Naive thymus-derived CD4-positive, alpha-beta T cell (primary cell): ENCODE data around the gene PTN. TPM values are rescaled to one million over a fixed set of nuclear protein-coding genes. Genes with fewer than 3 reads are reported as not detected.

Experiments used
- ATAC-seq: fragments of 150-1000 bp; cut with Tn5 transposase; 2 replicates; pipeline ENCODE4 v1.10.0; 2021; ENCODE audit warnings: mild to moderate bottlenecking, moderate library complexity
- CTCF ChIA-PET: fragments of 350-600 bp; sonication (Branson Sonifier 250); formaldehyde crosslinking; loops from one replicate; lab custom pipeline; 2021; ENCODE audit warnings: antibody characterized with exemption; lab: Charles Lee
- POLR2A ChIA-PET: fragments of 350-600 bp; sonication (Branson Sonifier 250); formaldehyde crosslinking; loops from one replicate; lab custom pipeline; 2021; ENCODE audit warnings: antibody characterized with exemption, inconsistent platforms; lab: Charles Lee
- DNase-seq, 9 donors: peaks; one replicate each; pipeline versions ENCODE4 v3.0.0 to v3.0.0-alpha.2; 2020 to 2022; ENCODE audit warnings: mixed read lengths in 1 of 9
- H3K27ac ChIP-seq: one replicate; pipeline ENCODE4 v1.7.0; 2013; ENCODE audit warnings: mild to moderate bottlenecking, low read depth, low read length, moderate library complexity
- H3K27me3 ChIP-seq, 2 donors: one replicate each; pipeline ENCODE4 v1.7.0; 2013; ENCODE audit warnings: low read length in 2 of 2, mild to moderate bottlenecking in 2 of 2, moderate library complexity in 2 of 2; ENCODE audit not compliant: control insufficient read depth in 2 of 2, insufficient read depth in 2 of 2
- H3K36me3 ChIP-seq, 3 experiments: 1 replicate in 2 of 3; 2 replicates in 1 of 3; pipeline ENCODE4 v1.7.0; 2013; ENCODE audit warnings: low read length in 3 of 3, mild to moderate bottlenecking in 3 of 3, moderate library complexity in 1 of 3; ENCODE audit not compliant: insufficient read depth in 3 of 3, control insufficient read depth in 2 of 3
- H3K4me1 ChIP-seq, 2 donors: one replicate each; pipeline ENCODE4 v1.7.0; 2013; ENCODE audit warnings: low read length in 2 of 2, mild to moderate bottlenecking in 2 of 2, moderate library complexity in 1 of 2; ENCODE audit not compliant: control insufficient read depth in 2 of 2, insufficient read depth in 2 of 2
- H3K4me3 ChIP-seq: 2 replicates; pipeline ENCODE4 v1.7.0; 2013; ENCODE audit warnings: mild to moderate bottlenecking, low read length
- H3K9me3 ChIP-seq, 3 experiments: 1 replicate in 2 of 3; 2 replicates in 1 of 3; pipeline ENCODE4 v1.7.0; 2013; ENCODE audit warnings: low read length in 3 of 3; ENCODE audit not compliant: control insufficient read depth in 2 of 3
- H3K27ac Mint-ChIP-seq, 9 donors: one replicate each; pipeline ENCODE4 v1.8.0; 2020 to 2022; ENCODE audit warnings: mixed read lengths in 9 of 9, mild to moderate bottlenecking in 8 of 9, moderate library complexity in 5 of 9, inconsistent platforms in 2 of 9
- H3K27me3 Mint-ChIP-seq, 5 donors: one replicate each; pipeline ENCODE4 v1.8.0; 2021 to 2022; ENCODE audit warnings: mixed read lengths in 5 of 5, mild to moderate bottlenecking in 1 of 5
- H3K36me3 Mint-ChIP-seq, 5 donors: one replicate each; pipeline ENCODE4 v1.8.0; 2020 to 2022; ENCODE audit warnings: mixed read lengths in 5 of 5, mild to moderate bottlenecking in 3 of 5, inconsistent platforms in 1 of 5
- H3K4me1 Mint-ChIP-seq, 7 donors: one replicate each; pipeline ENCODE4 v1.8.0; 2020 to 2022; ENCODE audit warnings: mixed read lengths in 7 of 7, mild to moderate bottlenecking in 3 of 7, inconsistent platforms in 1 of 7
- H3K4me3 Mint-ChIP-seq, 10 donors: one replicate each; pipeline ENCODE4 v1.8.0; 2020 to 2022; ENCODE audit warnings: mild to moderate bottlenecking in 10 of 10, mixed read lengths in 10 of 10, moderate library complexity in 6 of 10, inconsistent platforms in 2 of 10
- H3K9me3 Mint-ChIP-seq, 11 donors: one replicate each; pipeline ENCODE4 v1.8.0; 2020 to 2022; ENCODE audit warnings: mixed read lengths in 11 of 11, mild to moderate bottlenecking in 4 of 11, inconsistent platforms in 1 of 11, moderate library complexity in 1 of 11
- intact Hi-C, 2 donors: fragments of 100-400 bp; cut with micrococcal nuclease; formaldehyde crosslinking; loops; one replicate each; pipeline ENCODE4 v1.15.1; 2023
- polyA plus RNA-seq, 2 donors: library from polyadenylated mRNA; unstranded; fragments of 300-500 nt; fragmentation: Illumina TruSeq; gene quantifications; one replicate each; pipeline ENCODE4 v1.2.3, GENCODE V29; 2021
- total RNA-seq, 6 experiments: library from RNA in 5 of 6; stranded (reverse) in 5 of 6; gene quantifications; 1 replicate in 5 of 6; 2 replicates in 1 of 6; pipeline ENCODE4 v1.2.3 and lab custom pipeline; 2021 to 2026

PTN gene
- total and polyA plus RNA-seq, 7 experiments from 2014 or later = not detected

GRCh38 chr7:137366995-137367394, 23.5 kb upstream of the PTN start:
- no peak overlapping the region for H3K4me3 Mint-ChIP-seq
- no peak overlapping the region for H3K27ac Mint-ChIP-seq
- H3K27me3 ChIP-seq = no peaks in the 10 kb centered on the region
- ChIA-PET CTCF (no interaction called here), POLR2A (no interaction called here)
- H3K9me3 Mint-ChIP-seq = peaks cover 0 to 18% (median 6%) of the 10 kb centered on the region in 11 donors
- H3K27me3 Mint-ChIP-seq = no peaks in the 10 kb centered on the region
- DNase-seq (no peak), ATAC-seq (no peak)
- H3K27ac ChIP-seq = no peak overlapping the region
- no peaks in the 10 kb centered on the region for H3K4me1 ChIP-seq
- no peaks in the 10 kb centered on the region for H3K4me1 Mint-ChIP-seq
- H3K4me3 ChIP-seq = no peak overlapping the region
- peaks cover 0 to 7% (median 0%) of the 10 kb centered on the region in 3 experiments for H3K9me3 ChIP-seq
- intact Hi-C loops = no loop called here
- H3K36me3 Mint-ChIP-seq = no peaks in the 10 kb centered on the region
- H3K36me3 ChIP-seq = no peaks in the 10 kb centered on the region

GRCh38 chr7:137363683-137364082, 20.1 kb upstream of the PTN start:
- ChIA-PET POLR2A (no interaction called here), CTCF (no interaction called here)
- Mint-ChIP-seq H3K4me1 (no peaks in the 10 kb centered on the region), H3K36me3 (no peaks in the 10 kb centered on the region), H3K9me3 (peaks cover 0 to 38% (median 14%) of the 10 kb centered on the region in 11 donors), H3K27ac (no peak overlapping the region), H3K27me3 (no peaks in the 10 kb centered on the region), H3K4me3 (no peak overlapping the region)
- DNase-seq (no peak), ATAC-seq (no peak)
- H3K36me3 ChIP-seq = no peaks in the 10 kb centered on the region
- intact Hi-C loops = no loop called here
- H3K27me3 ChIP-seq = no peaks in the 10 kb centered on the region
- H3K4me3 ChIP-seq = no peak overlapping the region
- H3K4me1 ChIP-seq = no peaks in the 10 kb centered on the region
- no peak overlapping the region for H3K27ac ChIP-seq
- peaks cover 0 to 7% (median 0%) of the 10 kb centered on the region in 3 experiments for H3K9me3 ChIP-seq

GRCh38 chr7:137360087-137360679, 16.6 kb upstream of the PTN start:
- H3K27me3 ChIP-seq = no peaks in the 10 kb centered on the region
- H3K27ac ChIP-seq = no peak overlapping the region
- H3K4me3 ChIP-seq = no peak overlapping the region
- POLR2A ChIA-PET = no interaction called here
- H3K36me3 Mint-ChIP-seq = no peaks in the 10 kb centered on the region
- CTCF ChIA-PET = no interaction called here
- H3K4me1 ChIP-seq = no peaks in the 10 kb centered on the region
- H3K27me3 Mint-ChIP-seq = no peaks in the 10 kb centered on the region
- intact Hi-C loops = no loop called here
- ATAC-seq (no peak), DNase-seq (no peak)
- H3K27ac Mint-ChIP-seq = no peak overlapping the region
- H3K36me3 ChIP-seq = no peaks in the 10 kb centered on the region
- no peak overlapping the region for H3K4me3 Mint-ChIP-seq
- H3K9me3 ChIP-seq = peaks cover 0 to 7% (median 0%) of the 10 kb centered on the region in 3 experiments
- H3K4me1 Mint-ChIP-seq = no peaks in the 10 kb centered on the region
- H3K9me3 Mint-ChIP-seq = peaks cover 0 to 37% (median 17%) of the 10 kb centered on the region in 11 donors

GRCh38 chr7:137354961-137355360, 11.4 kb upstream of the PTN start:
- no peaks in the 10 kb centered on the region for H3K27me3 Mint-ChIP-seq
- H3K27ac Mint-ChIP-seq = no peak overlapping the region
- H3K9me3 ChIP-seq = no peaks in the 10 kb centered on the region
- H3K4me3 ChIP-seq = no peak overlapping the region
- H3K27ac ChIP-seq = no peak overlapping the region
- no peaks in the 10 kb centered on the region for H3K4me1 ChIP-seq
- DNase-seq (no peak), ATAC-seq (no peak)
- H3K9me3 Mint-ChIP-seq = peaks cover 0 to 15% (median 5%) of the 10 kb centered on the region in 11 donors
- H3K4me3 Mint-ChIP-seq = no peak overlapping the region
- H3K27me3 ChIP-seq = no peaks in the 10 kb centered on the region
- POLR2A ChIA-PET = no interaction called here
- H3K36me3 ChIP-seq = no peaks in the 10 kb centered on the region
- intact Hi-C loops = no loop called here
- H3K36me3 Mint-ChIP-seq = no peaks in the 10 kb centered on the region
- H3K4me1 Mint-ChIP-seq = no peaks in the 10 kb centered on the region
- CTCF ChIA-PET = no interaction called here

- no peaks in the 10 kb centered on the region for H3K27me3 ChIP-seq
- Mint-ChIP-seq H3K4me3 (no peak overlapping the region), H3K4me1 (no peaks in the 10 kb centered on the region), H3K36me3 (no peaks in the 10 kb centered on the region), H3K27me3 (no peaks in the 10 kb centered on the region), H3K9me3 (peaks cover 0 to 15% (median 4%) of the 10 kb centered on the region in 11 donors), H3K27ac (no peak overlapping the region)
- intact Hi-C loops = no loop called here
- POLR2A ChIA-PET = no interaction called here
- no peaks in the 10 kb centered on the region for H3K4me1 ChIP-seq
- CTCF ChIA-PET = no interaction called here
- ATAC-seq = no peak
- no peaks in the 10 kb centered on the region for H3K9me3 ChIP-seq
- H3K27ac ChIP-seq = no peak overlapping the region
- no peaks in the 10 kb centered on the region for H3K36me3 ChIP-seq
- no peak for DNase-seq
- no peak overlapping the region for H3K4me3 ChIP-seq
These were observed 10.9 kb upstream of the PTN start for GRCh38 chr7:137354396-137354795.

- H3K27ac ChIP-seq = no peak overlapping the region
- H3K27me3 ChIP-seq = no peaks in the 10 kb centered on the region
- no peak overlapping the region for H3K4me3 ChIP-seq
- no peak overlapping the region for H3K4me3 Mint-ChIP-seq
- peaks cover 0 to 7% (median 2%) of the 10 kb centered on the region in 11 donors for H3K9me3 Mint-ChIP-seq
- no peaks in the 10 kb centered on the region for H3K36me3 Mint-ChIP-seq
- H3K4me1 ChIP-seq = no peaks in the 10 kb centered on the region
- no peak for ATAC-seq
- H3K9me3 ChIP-seq = no peaks in the 10 kb centered on the region
- no peaks in the 10 kb centered on the region for H3K4me1 Mint-ChIP-seq
- peaks cover 0 to 1% (median 0%) of the 10 kb centered on the region in 5 donors for H3K27me3 Mint-ChIP-seq
- ChIA-PET POLR2A (no interaction called here), CTCF (no interaction called here)
- H3K27ac Mint-ChIP-seq = no peak overlapping the region
- DNase-seq = no peak
- H3K36me3 ChIP-seq = no peaks in the 10 kb centered on the region
- intact Hi-C loops = no loop called here
These were observed 8.4 kb upstream of the PTN start for GRCh38 chr7:137351941-137352340.

GRCh38 chr7:137345799-137346449, 2.4 kb upstream of the PTN start:
- no peak for DNase-seq
- no peaks in the 10 kb centered on the region for H3K36me3 Mint-ChIP-seq

More at GRCh38 chr7:137345799-137346449, 2.4 kb upstream of the PTN start:
- peaks cover 0 to 2% (median 0%) of the 10 kb centered on the region in 7 donors for H3K4me1 Mint-ChIP-seq
- Histone ChIP-seq H3K27ac (no peak overlapping the region), H3K9me3 (no peaks in the 10 kb centered on the region), H3K4me3 (no peak overlapping the region), H3K27me3 (no peaks in the 10 kb centered on the region), H3K36me3 (no peaks in the 10 kb centered on the region), H3K4me1 (no peaks in the 10 kb centered on the region)
- intact Hi-C loops = no loop called here
- no peak for ATAC-seq
- ChIA-PET CTCF (no interaction called here), POLR2A (no interaction called here)
- peaks cover 0 to 11% (median 0%) of the 10 kb centered on the region in 11 donors for H3K9me3 Mint-ChIP-seq
- no peak overlapping the region for H3K4me3 Mint-ChIP-seq
- H3K27ac Mint-ChIP-seq = no peak overlapping the region
- H3K27me3 Mint-ChIP-seq = peaks cover 9 to 30% (median 15%) of the 10 kb centered on the region in 5 donors
